ENCODE results near the gene SLC39A9. TPM values are rescaled to one million over a fixed set of nuclear protein-coding genes. Genes with fewer than 3 reads are reported as not detected.

Gene SLC39A9
- total RNA-seq, 1 experiment from 2014 or later, result 80.2 TPM

GRCh38 chr14:69356903-69357543 lies 41.5 kb upstream of the SLC39A9 start:
- Histone ChIP-seq H3K27ac (ENCODE audit: low read depth, low read length) (no peak overlapping the region), H3K9me3 (ENCODE audit: control insufficient read depth in 1 of 2, insufficient read depth in 1 of 2, low read depth in 1 of 2, low read length in 2 of 2) (no peaks in the 10 kb centered on the region), H4K20me1 (ENCODE audit: insufficient read depth) (no peaks in the 10 kb centered on the region), H3K79me2 (ENCODE audit: insufficient read depth, low read length) (no peaks in the 10 kb centered on the region), H2AFZ (ENCODE audit: low read depth, low read length, poor library complexity, severe bottlenecking) (no peak overlapping the region), H3K4me1 (ENCODE audit: control insufficient read depth in 1 of 2, insufficient read depth in 2 of 2, low read length in 2 of 2) (no peaks in the 10 kb centered on the region), H3K9ac (ENCODE audit: low read length) (no peak overlapping the region), H3K27me3 (ENCODE audit: insufficient read depth, low read length) (no peaks in the 10 kb centered on the region), H3K4me2 (ENCODE audit: low read length) (no peak overlapping the region), H3K36me3 (ENCODE audit: control insufficient read depth in 1 of 2, insufficient read depth in 2 of 2, low read length in 2 of 2) (no peaks in the 10 kb centered on the region), H3K9me2 (ENCODE audit: insufficient read depth) (no peaks in the 10 kb centered on the region), H3K4me3 (replicated peaks in 1 of 2; ENCODE audit: low read depth in 1 of 2, low read length in 2 of 2) (no peak overlapping the region)
- intact Hi-C loops (cut with micrococcal nuclease), result no loop called here
- CTCF ChIA-PET, result interaction anchor here (1.5 kb wide), 1 partner anchor 10 kb away, joined by 3 read pairs; no protein-coding TSS in a partner anchor
- POLR2A ChIA-PET, result no interaction called here
- ATAC-seq (no peak), DNase-seq (ENCODE audit: low read depth, low spot score) (no peak)
- RAD21 ChIA-PET (ENCODE audit: low non-redundant PET in 1 of 2, low total read pairs in 2 of 2, uncharacterized antibody in 2 of 2, unreplicated experiment in 2 of 2), result no interaction called here
- TF ChIP-seq ZNF274 (IDR thresholded peaks at IDR 0.05; ENCODE audit: low read depth, low read length), result no peak
- TF ChIP-seq ZFX (IDR thresholded peaks at IDR 0.05), result no peak
- TF ChIP-seq, protein P1, sequence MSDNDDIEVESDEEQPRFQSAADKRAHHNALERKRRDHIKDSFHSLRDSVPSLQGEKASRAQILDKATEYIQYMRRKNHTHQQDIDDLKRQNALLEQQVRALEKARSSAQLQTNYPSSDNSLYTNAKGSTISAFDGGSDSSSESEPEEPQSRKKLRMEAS (IDR thresholded peaks at IDR 0.05), result no peak
- no peak for TF ChIP-seq JUND (IDR thresholded peaks at IDR 0.05)
- no peak for TF ChIP-seq CEBPB (IDR thresholded peaks at IDR 0.05; ENCODE audit: low read depth)
- TF ChIP-seq POLR2AphosphoS5 (IDR thresholded peaks at IDR 0.05; ENCODE audit: low read depth, low read length), result no peak
- TF ChIP-seq RAD21 (IDR thresholded peaks at IDR 0.05; ENCODE audit: low read depth), result no peak
- TF ChIP-seq, protein P2, sequence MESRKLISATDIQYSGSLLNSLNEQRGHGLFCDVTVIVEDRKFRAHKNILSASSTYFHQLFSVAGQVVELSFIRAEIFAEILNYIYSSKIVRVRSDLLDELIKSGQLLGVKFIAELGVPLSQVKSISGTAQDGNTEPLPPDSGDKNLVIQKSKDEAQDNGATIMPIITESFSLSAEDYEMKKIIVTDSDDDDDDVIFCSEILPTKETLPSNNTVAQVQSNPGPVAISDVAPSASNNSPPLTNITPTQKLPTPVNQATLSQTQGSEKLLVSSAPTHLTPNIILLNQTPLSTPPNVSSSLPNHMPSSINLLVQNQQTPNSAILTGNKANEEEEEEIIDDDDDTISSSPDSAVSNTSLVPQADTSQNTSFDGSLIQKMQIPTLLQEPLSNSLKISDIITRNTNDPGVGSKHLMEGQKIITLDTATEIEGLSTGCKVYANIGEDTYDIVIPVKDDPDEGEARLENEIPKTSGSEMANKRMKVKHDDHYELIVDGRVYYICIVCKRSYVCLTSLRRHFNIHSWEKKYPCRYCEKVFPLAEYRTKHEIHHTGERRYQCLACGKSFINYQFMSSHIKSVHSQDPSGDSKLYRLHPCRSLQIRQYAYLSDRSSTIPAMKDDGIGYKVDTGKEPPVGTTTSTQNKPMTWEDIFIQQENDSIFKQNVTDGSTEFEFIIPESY (IDR thresholded peaks at IDR 0.05; ENCODE audit: extremely low read depth, insufficient replicate concordance, low read length), result no peak
- TF ChIP-seq CTCF (IDR thresholded peaks at IDR 0.05 in 2 of 3, conservative IDR thresholded peaks at IDR 0.05 in 1 of 3; ENCODE audit: borderline replicate concordance in 1 of 3, insufficient read depth in 1 of 3, low read depth in 2 of 3, low read length in 2 of 3), result no peak
- TF ChIP-seq TCF7L2 (IDR thresholded peaks at IDR 0.05; ENCODE audit: borderline replicate concordance, extremely low read depth, insufficient read depth, insufficient read length), result no peak
- TF ChIP-seq SP1 (IDR thresholded peaks at IDR 0.05; ENCODE audit: low read depth), result no peak
- no peak for TF ChIP-seq EZH2phosphoT487 (IDR thresholded peaks at IDR 0.05; ENCODE audit: borderline replicate concordance)
- TF ChIP-seq EZH2 (IDR thresholded peaks at IDR 0.05), result no peak
- no peak for TF ChIP-seq ELF1 (IDR thresholded peaks at IDR 0.05; ENCODE audit: borderline replicate concordance, low read depth)
- TF ChIP-seq POLR2A (IDR thresholded peaks at IDR 0.05; ENCODE audit: borderline replicate concordance, extremely low read depth, insufficient read depth, insufficient read length), result no peak
- TF ChIP-seq CBX3 (IDR thresholded peaks at IDR 0.05; ENCODE audit: low read depth), result no peak
- TF ChIP-seq SIN3A (IDR thresholded peaks at IDR 0.05; ENCODE audit: low read depth), result no peak
- TF ChIP-seq ATF3 (IDR thresholded peaks at IDR 0.05), result no peak
- no peak for TF ChIP-seq YY1 (IDR thresholded peaks at IDR 0.05; ENCODE audit: extremely low read depth, insufficient replicate concordance, low read depth, low read length)
- no TSS peak for BruUV-seq (replicated peaks)
